Esophagus (tissue), 2 donors: Measurements from ENCODE around the gene RIN3. TPM values are rescaled to one million over a fixed set of nuclear protein-coding genes. Genes with fewer than 3 reads are reported as not detected.

Source experiments
- H3K27ac ChIP-seq, 2 donors: one replicate each; pipeline ENCODE4 v1.5.1; 2013; ENCODE audit warnings: low read depth in 2 of 2, mild to moderate bottlenecking in 2 of 2, inconsistent platforms in 1 of 2, low read length in 1 of 2, moderate library complexity in 1 of 2
- H3K27me3 ChIP-seq, 2 donors: one replicate each; pipeline ENCODE4 v1.6.1; 2013; ENCODE audit warnings: low read length in 2 of 2, control low read depth in 1 of 2, mild to moderate bottlenecking in 1 of 2; ENCODE audit not compliant: insufficient read depth in 2 of 2, control insufficient read depth in 1 of 2
- H3K36me3 ChIP-seq, 2 donors: one replicate each; pipeline ENCODE4 v1.6.1; 2013; ENCODE audit warnings: low read length in 1 of 2; ENCODE audit not compliant: control insufficient read depth in 2 of 2, insufficient read depth in 2 of 2
- H3K4me1 ChIP-seq, 2 donors: one replicate each; pipeline ENCODE4 v1.6.1; 2013; ENCODE audit warnings: low read length in 1 of 2; ENCODE audit not compliant: control insufficient read depth in 2 of 2, insufficient read depth in 2 of 2
- H3K4me3 ChIP-seq, 2 donors: one replicate each; pipeline ENCODE4 v1.5.1; 2013; ENCODE audit warnings: low read length in 2 of 2, mild to moderate bottlenecking in 2 of 2, low read depth in 1 of 2, moderate library complexity in 1 of 2
- H3K9me3 ChIP-seq, 2 donors: one replicate each; pipeline ENCODE4 v1.6.1; 2013; ENCODE audit warnings: mild to moderate bottlenecking in 2 of 2, low read depth in 1 of 2, low read length in 1 of 2, moderate library complexity in 1 of 2; ENCODE audit not compliant: control insufficient read depth in 2 of 2, insufficient read depth in 1 of 2
- WGBS, 2 donors: extraction: QIAGEN DNeasy Blood & Tissue Kit; methylation state at CpG; one replicate each; pipeline ENCODE4 v1.1.7; 2013; 5-methylcytosine and 5-hydroxymethylcytosine counted together
- polyA plus RNA-seq, 2 donors: library from polyadenylated mRNA; stranded (reverse); fragments of 200-250 nt; gene quantifications; one replicate each; pipeline ENCODE4 v1.2.3, GENCODE V29; 2013
- donor health status: healthy with polysubstance abuse.
- donor health status: Bipolar disorder and iron deficiency.

The RIN3 gene
- polyA plus RNA-seq, 2 donors: 4.8 to 7.3 TPM

DNA sequence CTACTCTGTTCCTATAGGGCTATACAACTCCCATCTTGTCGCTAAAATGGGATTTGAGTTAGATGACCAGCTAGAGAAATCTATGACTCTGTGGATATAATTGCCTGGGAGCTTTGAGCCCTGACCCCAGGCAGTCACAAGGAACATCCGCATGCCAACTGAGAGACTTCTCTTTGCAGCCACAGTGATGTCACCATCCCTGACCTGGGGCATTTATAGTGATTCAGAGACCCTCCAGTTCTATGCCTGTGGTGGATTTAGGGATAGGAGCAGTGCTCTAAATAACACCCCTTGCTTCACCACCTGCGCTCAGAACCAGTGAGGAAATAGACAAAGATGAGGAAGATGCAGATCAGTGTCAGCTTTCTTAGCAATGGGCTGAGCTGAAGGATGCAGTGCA lies 86.2 kb downstream of the RIN3 start:
- H3K9me3 ChIP-seq: no peaks in the 10 kb centered on the region
- H3K27me3 ChIP-seq: no peaks in the 10 kb centered on the region
- H3K4me1 ChIP-seq: peaks cover 0 to 3% of the 10 kb centered on the region in 2 donors
- H3K27ac ChIP-seq: no peak overlapping the region
- H3K36me3 ChIP-seq: no peaks in the 10 kb centered on the region
- WGBS, 2 donors: 87 to 94% methylated on average over 3 of the region's 3 CpGs
- no peak overlapping the region for H3K4me3 ChIP-seq

DNA sequence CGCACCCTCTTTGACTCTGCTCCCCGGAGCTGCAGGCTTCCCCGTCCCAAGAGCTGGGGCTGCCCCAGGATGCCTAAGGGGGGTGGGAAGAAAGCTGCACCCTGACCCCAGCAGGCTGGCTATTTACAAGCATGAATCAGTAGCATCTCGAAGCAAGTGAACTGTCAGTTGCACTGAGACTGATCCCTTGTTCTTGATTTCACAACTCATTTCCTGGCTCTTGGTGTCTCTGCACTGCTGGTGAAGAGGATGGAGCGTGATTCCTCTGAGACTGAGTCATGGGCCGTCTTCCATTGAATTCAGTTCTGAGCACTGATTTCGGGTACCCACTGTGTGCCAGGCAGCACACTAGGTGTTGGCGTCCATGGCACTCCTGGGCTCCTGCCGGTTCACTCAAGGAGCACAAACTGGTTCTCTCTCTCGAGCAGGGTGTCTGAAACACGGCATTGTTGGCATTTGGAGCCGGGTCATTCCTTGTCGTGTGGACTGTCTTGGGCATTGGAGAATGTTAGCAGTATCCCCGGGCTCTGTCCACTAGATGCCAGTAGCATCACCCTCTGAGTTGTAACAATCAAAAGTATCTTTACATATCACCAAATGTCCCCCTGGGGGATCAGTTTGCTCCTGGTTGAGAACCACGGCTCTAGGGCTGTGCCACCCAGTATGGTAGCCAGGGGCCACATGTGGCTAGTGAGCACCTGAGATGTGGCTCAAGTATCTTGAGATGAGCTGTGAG lies 86.9 kb downstream of the RIN3 start:
- WGBS, 2 donors: 70 to 72% methylated on average over 15 of the region's 15 CpGs
- no peak overlapping the region for H3K4me3 ChIP-seq
- peak overlapping the region; percentile 1 to 44 for H3K27ac ChIP-seq
- H3K27me3 ChIP-seq: no peaks in the 10 kb centered on the region
- H3K4me1 ChIP-seq: peaks cover 0 to 3% of the 10 kb centered on the region in 2 donors
- no peaks in the 10 kb centered on the region for H3K36me3 ChIP-seq
- H3K9me3 ChIP-seq: no peaks in the 10 kb centered on the region

DNA sequence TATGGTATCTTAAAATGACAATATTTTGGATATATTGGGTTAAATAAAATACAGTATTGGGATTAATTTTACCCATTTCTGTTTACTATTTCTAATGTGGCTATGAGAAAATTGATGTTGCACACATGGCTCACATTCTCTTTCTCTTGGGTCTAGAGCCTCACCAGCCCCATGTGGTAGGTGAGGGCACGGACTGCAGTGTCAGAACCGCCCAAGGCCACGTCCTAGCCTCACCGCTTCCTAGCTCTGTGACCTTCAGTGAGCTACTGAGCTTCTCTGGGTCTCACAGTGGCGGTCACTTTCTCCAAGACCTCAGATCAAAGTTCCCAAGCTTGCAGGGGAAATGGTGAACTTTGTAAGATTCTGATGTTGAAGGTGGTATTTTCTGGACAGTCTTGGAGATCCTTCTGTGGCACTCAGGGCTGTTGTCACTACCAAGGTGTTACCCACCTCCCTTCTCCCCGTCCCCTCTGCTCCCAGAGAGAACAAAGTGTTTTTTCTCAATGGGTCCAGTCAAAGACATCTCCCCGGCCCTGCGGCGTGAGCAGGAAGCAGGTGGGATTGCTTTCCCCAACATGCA lies 87.6 kb downstream of the RIN3 start:
- Histone ChIP-seq H3K4me3 (no peak overlapping the region), H3K36me3 (no peaks in the 10 kb centered on the region), H3K4me1 (peaks cover 0 to 3% of the 10 kb centered on the region in 2 donors), H3K27me3 (no peaks in the 10 kb centered on the region), H3K27ac (peak overlapping the region in 1 of 2 donors; percentile 73), H3K9me3 (no peaks in the 10 kb centered on the region)
- WGBS, 2 donors: 87 to 89% methylated on average over 9 of the region's 9 CpGs

DNA sequence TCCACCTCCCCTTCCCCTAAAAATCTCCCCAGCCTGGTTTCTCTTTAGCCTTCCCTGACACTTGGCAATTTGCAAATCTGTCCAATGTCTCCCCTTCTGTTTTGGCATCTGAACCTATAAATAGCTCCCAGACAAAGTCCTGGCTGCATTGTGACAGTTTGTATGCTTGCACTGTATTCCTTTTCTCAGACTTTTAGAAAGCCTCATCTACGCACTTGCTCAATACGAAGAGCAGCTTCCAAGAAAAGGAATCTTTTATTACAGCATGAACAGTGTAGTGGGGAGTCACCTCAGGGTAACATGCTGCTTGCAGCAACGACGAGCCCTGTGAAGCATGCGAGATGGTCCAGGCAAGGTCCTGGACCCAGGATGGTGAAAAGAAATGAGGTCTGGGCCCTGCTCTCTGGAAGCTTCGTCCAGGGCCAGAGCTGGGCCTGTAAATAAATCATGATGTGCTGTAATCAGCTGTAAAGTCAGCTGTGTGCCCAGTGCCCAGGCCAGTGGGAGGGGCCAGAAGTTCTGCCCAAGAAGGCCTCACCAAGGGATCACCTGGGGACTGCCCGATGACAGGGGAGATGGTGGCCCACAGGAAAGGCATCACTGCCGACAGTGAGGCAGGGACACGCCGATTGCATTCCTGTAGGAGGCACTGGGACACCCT lies 88.3 kb downstream of the RIN3 start:
- Histone ChIP-seq H3K4me3 (no peak overlapping the region), H3K36me3 (no peaks in the 10 kb centered on the region), H3K4me1 (peaks cover 0 to 3% of the 10 kb centered on the region in 2 donors), H3K27me3 (no peaks in the 10 kb centered on the region), H3K9me3 (no peaks in the 10 kb centered on the region), H3K27ac (peak overlapping the region; percentile 38 to 78)
- 79 to 81% methylated on average over 10 of the region's 10 CpGs for WGBS, 2 donors

DNA sequence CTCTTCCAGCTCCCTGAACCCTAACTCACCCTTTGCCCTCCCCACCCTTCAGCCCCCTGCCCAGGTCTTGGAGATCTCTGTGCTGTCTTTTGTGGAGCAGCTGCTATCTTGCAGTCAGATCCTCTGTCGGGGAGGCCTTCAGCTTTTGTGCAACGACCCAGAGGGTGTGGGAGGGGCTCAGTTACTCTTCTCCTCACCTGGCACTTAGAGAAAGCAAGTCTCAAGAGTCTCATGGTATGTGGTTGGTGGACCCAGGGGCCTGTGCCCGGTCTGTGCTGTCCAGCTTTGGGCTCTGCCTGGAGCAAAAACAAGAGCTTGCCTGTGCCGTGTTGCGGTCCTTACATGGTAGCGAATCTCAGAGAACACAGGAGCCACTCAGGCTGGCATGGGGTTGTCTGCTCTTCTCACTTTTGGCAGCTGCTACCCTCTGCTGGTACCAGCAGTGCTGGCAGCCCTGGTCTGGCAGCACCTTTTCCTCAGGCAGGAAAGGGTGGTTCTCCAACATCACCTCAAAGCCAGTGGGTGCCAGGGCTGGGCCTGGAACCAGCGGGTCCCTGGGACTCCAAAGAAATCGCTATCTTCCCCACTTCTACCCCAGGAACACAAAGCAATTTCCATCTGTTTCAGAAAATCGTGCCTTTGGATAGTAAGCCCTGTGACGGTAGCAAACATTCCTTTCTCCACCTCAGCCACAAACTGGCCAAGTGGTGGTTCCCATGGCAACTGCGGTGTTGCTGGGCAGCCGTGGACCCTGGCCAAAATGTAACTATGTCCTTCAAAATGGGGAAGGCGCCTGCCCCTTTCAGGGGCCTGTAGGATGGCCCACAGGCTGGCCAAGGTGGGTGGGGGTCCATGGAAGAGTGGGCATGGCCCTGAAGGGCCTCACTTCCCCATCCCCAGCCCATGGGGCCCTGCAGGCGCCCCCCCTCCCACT lies 90.0 kb downstream of the RIN3 start:
- Histone ChIP-seq H3K4me1 (peaks cover 0 to 3% of the 10 kb centered on the region in 2 donors), H3K36me3 (no peaks in the 10 kb centered on the region), H3K27me3 (no peaks in the 10 kb centered on the region), H3K27ac (peak overlapping the region; percentile 30 to 58), H3K4me3 (no peak overlapping the region), H3K9me3 (no peaks in the 10 kb centered on the region)
- WGBS, 2 donors: 38 to 54% methylated on average over 14 of the region's 14 CpGs

DNA sequence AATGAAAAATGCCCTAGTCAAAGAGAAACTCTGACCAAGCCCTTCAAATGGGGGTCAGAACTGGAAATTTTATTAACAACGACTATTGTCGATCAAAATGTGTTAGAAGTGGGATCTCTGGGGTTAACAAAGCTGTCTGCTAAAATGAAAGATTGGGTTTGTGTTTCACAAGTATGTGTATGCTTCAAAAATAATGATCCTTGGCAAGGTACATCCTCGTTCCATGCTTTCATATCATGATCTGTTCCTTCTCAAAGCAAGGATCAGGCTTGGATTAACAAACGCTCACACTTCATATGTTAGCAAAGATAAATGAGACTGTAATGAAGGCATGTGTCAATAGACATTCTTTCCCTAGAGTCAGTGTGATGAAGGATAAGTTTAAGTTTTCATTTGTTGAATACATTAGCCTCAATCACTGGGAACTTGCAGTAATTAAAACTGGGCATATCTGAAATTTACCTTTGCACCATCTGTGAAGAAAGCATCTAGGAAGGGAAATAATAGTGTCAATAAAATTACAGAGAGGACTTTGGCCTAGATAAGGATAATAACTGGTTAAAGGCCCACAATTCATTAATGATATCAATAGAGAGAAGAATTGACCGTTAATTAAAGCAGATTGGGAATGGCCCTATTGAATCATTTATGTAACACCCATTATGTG lies 91.8 kb downstream of the RIN3 start:
- WGBS, 2 donors: 75 to 80% methylated on average over 5 of the region's 5 CpGs
- Histone ChIP-seq H3K27ac (no peak overlapping the region), H3K4me1 (peaks cover 3 to 6% of the 10 kb centered on the region in 2 donors), H3K9me3 (no peaks in the 10 kb centered on the region), H3K4me3 (no peak overlapping the region), H3K36me3 (no peaks in the 10 kb centered on the region), H3K27me3 (no peaks in the 10 kb centered on the region)

DNA sequence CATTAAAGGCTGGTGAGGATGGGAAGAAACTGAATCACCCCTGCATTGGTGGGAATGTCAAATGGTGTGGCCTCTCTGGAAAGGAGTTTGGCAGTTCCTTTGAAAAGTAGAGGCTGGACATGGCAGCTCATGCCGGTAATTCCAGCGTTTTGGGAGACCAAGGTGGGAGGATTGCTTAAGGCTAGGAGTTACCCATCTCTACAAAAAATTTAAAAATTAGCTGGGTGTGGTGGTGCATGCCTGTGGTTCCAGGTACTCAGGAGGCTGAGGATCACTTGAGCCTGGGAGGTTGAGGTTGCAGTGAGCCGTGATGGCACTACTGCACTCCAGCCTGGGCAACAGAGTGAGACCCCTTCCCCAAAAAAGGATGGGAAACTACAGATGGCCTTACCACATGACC lies 93.7 kb downstream of the RIN3 start:
- H3K36me3 ChIP-seq: no peaks in the 10 kb centered on the region
- no peaks in the 10 kb centered on the region for H3K27me3 ChIP-seq
- H3K9me3 ChIP-seq: no peaks in the 10 kb centered on the region
- no peak overlapping the region for H3K27ac ChIP-seq
- H3K4me1 ChIP-seq: peaks cover 3 to 6% of the 10 kb centered on the region in 2 donors
- no peak overlapping the region for H3K4me3 ChIP-seq
- WGBS, 2 donors: 91 to 96% methylated on average over 3 of the region's 3 CpGs

DNA sequence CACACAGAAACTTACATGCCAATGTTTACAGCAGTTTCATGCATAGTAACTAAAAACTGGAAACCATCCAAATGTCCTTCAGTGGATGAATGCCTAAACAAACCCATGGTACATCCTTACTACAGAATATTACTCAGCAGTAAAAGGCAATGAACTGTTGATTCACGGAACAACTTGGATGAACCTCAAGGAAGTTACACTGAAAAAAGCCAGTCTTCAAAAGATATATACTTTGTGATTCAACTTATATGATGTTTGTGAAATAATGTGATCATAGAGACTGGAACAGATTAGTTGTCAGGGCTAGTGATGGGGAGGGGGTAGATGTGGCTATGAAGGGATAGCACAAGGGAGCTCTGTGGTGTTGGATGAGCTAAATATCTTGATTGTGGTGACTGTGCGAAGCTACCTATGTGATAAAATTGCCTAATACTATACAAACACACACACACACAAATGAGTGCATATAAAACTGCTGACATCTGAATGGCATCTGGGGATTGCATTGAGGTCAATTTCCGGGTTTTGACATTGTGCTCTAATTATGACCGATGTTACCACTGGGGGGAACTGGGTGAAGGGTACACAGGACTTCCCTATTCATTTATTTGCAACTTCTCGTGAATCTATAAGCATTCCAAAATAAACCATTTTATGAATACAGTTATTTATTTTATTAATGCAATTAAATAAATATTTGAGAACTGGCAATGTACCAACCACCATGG lies 94.3 kb downstream of the RIN3 start:
- Histone ChIP-seq H3K36me3 (no peaks in the 10 kb centered on the region), H3K4me3 (no peak overlapping the region), H3K4me1 (peaks cover 3 to 6% of the 10 kb centered on the region in 2 donors), H3K27ac (no peak overlapping the region), H3K27me3 (no peaks in the 10 kb centered on the region), H3K9me3 (no peaks in the 10 kb centered on the region)
- 77 to 83% methylated on average over 5 of the region's 5 CpGs for WGBS, 2 donors
